Neural progenitor cell (in vitro differentiated cells): ENCODE results near the gene PSMB3.

Experiments
- EZH2phosphoT487 ChIP-seq: fragments of 200-600 bp; sonication (generic); IDR thresholded peaks from 2 replicates; pipeline ENCODE4 v1.6.1; 2017; ENCODE audit warnings: antibody characterized with exemption
- TF ChIP-seq, protein P1 (sequence below): fragments of 200-600 bp; sonication (generic); IDR thresholded peaks from 2 replicates; pipeline ENCODE4 v1.5.1; 2017; ENCODE audit warnings: antibody characterized with exemption, mild to moderate bottlenecking

GRCh38 chr17:38783227-38783626 lies 30.7 kb downstream of the PSMB3 start:
- TF ChIP-seq, protein P1, sequence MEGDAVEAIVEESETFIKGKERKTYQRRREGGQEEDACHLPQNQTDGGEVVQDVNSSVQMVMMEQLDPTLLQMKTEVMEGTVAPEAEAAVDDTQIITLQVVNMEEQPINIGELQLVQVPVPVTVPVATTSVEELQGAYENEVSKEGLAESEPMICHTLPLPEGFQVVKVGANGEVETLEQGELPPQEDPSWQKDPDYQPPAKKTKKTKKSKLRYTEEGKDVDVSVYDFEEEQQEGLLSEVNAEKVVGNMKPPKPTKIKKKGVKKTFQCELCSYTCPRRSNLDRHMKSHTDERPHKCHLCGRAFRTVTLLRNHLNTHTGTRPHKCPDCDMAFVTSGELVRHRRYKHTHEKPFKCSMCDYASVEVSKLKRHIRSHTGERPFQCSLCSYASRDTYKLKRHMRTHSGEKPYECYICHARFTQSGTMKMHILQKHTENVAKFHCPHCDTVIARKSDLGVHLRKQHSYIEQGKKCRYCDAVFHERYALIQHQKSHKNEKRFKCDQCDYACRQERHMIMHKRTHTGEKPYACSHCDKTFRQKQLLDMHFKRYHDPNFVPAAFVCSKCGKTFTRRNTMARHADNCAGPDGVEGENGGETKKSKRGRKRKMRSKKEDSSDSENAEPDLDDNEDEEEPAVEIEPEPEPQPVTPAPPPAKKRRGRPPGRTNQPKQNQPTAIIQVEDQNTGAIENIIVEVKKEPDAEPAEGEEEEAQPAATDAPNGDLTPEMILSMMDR, result no peak
- TF ChIP-seq EZH2phosphoT487, result no peak
